LNCaP clone FGC (cell line): Measurements from ENCODE around the gene FLT4.

Experiments used
- DNase-seq: peaks from one replicate; pipeline ENCODE4 v3.0.0-alpha.2; 2011; ENCODE audit warnings: low read depth
- H3K4me3 ChIP-seq: 2 replicates; pipeline ENCODE4 v1.5.1; 2011; ENCODE audit warnings: mild to moderate bottlenecking, low read depth, low read length, control low read depth
- CTCF ChIP-seq: IDR thresholded peaks from 2 replicates; pipeline ENCODE4 v1.5.1; 2012; ENCODE audit warnings: mild to moderate bottlenecking; ENCODE audit not compliant: control insufficient read depth, insufficient read depth; ENCODE audit errors: extremely low read depth

The FLT4 gene

DNA sequence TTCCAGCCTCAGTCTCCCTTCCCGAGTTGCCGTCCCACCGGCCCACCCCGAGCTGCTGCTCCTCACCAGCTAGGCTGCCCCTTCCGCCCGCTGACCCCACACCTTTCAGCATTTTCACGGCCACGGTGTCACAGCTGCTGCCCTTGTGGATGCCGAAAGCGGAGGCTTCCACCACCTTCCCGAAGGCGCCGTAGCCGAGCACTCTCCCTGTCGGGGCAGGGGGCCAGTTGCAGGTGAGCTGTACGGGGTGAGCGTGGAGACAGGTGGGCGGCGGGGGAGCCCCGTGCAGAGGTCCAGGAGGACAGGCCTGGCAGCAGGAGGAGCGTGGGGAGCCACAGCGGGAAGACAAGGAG, 29.9 kb downstream of the FLT4 start:
- H3K4me3 ChIP-seq, result peak overlapping the region; percentile 48
- no peak for DNase-seq
- no peak for TF ChIP-seq CTCF

DNA sequence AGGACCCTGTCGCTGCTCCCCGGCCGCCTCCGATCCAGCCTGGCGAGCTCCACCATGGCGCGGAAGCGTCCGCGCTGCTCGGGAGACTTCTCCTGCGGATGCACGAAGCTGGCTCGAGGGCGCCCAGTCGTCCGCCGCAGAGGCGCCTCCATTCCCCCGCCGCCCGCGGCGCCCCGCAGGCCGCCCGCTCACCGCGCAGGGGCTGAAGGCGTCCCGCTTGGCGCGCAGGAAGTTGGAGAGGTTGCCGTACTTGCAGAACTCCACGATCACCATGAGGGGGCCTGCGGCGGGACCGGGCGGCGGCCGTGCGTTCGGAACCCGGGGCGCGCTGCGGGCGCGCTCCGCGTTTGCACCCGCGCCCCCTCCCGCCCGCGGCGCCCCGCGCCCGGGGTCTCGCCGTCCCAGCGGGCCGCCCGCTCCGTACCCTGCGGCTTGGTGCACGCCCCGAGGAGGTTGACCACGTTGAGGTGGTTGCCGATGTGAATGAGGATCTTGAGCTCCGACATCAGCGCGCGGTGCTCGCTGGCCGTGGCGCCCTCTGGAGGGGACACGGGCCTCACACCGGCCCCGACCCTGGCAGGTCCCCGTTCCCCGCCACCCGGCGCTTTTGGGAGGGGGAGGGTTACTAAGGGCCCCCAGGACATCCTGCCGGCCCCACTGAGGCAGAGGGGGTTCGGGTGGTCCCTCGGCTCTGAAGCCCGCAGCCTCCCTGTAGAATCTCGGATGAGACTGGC, 30.4 kb downstream of the FLT4 start:
- DNase-seq, result peak; percentile 13
- H3K4me3 ChIP-seq, result peak overlapping the region; percentile 48
- TF ChIP-seq CTCF, result peak; percentile 65

- DNase-seq, result no peak
- H3K4me3 ChIP-seq, result peak overlapping the region; percentile 48
- no peak for TF ChIP-seq CTCF
Observed at GRCh38 chr5:180618487-180618828, 30.9 kb downstream of the FLT4 start.

DNA sequence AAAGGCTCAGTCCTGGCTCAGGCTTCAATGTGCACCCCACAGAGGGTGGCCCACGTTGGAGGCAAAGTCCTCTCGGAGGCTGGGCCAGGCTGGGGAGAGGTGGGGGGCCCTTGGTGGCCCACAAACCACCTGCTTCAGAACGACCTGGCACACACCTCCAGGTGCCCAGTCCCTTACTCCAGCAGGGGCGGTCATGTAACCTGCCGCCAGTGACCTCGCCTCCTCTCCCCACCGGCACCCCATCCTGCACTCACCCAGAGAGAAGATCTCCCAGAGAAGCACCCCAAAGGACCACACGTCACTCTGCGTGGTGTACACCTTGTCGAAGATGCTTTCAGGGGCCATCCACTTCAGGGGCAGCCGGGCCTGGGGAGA, 35.6 kb downstream of the FLT4 start:
- DNase-seq, result no peak
- no peak for TF ChIP-seq CTCF
- no peak overlapping the region for H3K4me3 ChIP-seq

DNA sequence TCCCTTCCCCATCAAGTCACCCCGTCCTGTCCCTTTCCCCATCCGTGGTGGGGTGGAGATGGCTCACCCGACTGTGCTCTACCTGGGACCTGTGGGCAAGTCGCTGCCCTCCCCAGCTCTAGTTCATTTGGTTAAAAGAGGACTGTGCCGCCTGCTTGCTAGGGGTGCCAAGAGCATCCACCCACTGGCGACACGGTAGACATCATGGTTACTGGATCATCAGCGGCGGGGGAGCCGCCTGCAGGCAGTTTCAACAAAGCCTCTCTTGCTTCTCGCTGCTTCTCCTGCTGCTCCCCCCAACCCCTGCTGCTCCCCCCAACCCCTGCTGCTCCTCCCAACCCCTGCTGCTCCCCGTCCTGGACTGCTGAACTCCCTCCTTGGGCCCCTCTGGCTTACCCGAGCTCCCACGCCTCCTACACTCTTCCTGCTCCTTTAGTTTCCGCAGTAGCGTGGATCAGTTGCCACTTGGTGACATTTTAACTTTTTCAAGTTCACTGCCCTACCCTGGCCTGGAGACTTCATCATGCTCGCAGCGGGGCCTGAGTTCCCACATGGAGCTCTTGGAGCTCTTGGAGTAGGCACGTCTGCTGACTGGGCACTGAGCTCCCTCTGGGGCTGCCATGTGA, 36.1 kb downstream of the FLT4 start:
- no peak for DNase-seq
- no peak for TF ChIP-seq CTCF
- no peak overlapping the region for H3K4me3 ChIP-seq

DNA sequence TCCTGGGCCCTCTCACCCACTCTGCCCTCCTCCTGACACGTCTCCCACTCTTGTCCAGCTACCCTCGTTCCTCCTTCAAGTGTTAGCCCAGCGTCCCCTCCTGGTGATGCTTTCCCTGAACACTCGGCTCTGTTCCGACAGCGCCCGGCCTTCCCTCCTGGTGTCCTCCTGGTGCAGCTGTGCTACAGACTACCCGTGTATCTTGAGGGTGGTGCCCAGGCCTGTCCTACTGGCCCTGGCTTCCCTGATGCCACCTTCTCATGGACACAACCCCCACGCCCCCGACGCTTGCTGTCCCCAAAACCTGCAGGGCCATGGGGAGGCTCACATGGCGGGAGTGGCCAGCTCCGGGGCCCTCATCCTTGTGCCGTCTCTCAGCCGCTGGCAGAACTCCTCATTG, 36.7 kb downstream of the FLT4 start:
- DNase-seq, result no peak
- no peak for TF ChIP-seq CTCF
- H3K4me3 ChIP-seq, result no peak overlapping the region
